HK-2 (cell line): ENCODE results near the gene INPP5E.

Source experiments
- DNase-seq: peaks from one replicate; pipeline ENCODE4 v3.0.0-alpha.2; 2018; ENCODE audit not compliant: unreplicated experiment

INPP5E gene

GRCh38 chr9:136403915-136404800, 35.5 kb downstream of the INPP5E start:
- no peak for DNase-seq

DNA sequence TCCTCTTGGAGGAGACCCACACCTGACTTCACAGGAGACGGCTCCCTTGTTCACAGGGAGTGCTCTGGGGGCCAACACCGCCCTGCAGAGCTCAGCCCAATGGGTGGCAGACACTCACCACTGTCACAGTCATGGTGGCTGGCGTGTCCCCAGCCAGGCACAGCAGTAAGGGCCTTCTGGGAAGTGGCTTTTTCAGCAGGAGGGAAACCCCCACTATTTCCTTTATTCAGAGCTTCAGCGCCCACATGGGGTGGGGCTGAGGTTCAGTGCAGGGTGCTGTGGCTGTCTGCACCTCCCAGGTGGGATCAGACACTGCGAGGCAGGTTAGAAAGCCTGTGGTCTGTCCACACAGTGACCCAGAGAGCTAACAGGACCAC, 36.1 kb downstream of the INPP5E start:
- no peak for DNase-seq

DNA sequence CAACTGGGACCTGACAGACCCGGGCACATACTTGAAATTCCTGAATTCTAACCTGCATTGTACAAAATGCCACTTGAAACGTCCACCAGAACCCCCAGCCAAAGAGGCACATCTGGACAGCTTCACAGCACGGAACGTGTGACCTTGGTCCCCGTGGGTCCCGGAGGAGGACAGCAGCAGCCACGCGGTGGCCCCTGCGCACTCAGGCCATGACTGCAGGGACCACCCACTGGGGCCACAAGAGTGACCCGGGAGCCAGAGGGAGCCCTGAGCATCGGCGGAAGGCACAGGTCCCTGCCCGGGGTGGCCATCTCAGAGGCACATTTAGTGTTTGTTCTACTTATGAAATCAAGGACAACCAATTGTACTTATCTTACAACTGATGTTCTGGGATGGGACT, 37.6 kb downstream of the INPP5E start:
- DNase-seq = no peak

DNA sequence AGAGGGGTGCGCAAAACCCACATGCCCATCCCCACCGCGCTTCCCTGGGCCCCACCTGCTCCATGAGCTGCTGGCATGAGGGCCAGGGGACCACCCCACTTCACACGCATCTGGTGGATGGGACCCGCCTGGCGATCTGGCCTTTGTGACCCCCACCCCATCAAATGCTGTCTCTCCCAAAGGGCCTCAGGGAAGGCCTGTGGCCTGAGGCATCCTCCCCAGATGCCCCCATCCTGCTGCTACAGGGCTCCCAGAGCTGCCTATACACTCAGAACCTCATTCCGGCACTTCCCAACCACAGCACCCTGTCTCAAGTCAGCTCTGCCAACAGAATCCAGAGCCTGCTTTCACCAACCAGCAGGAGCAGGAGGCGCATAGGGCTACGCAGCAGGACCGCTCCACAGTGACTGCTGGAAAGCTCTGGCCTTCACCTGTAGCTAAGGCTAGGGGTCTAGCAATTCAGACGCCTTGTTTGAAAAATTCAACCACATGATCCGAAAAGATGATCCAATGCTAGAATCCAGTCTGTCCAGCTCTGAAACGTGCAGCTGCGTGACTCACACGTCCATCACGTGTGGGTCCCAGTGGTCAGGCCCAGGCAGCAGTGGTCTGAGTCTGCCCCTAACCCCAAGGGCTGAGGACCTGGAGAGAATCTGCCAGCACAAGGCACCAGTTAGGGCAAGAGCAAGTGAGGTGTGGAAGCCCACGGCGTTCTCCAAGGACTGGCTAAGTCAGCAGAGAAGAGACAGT, 38.3 kb downstream of the INPP5E start:
- no peak for DNase-seq

GRCh38 chr9:136400038-136400834, 39.4 kb downstream of the INPP5E start, which contains the start of gene SNAPC4:
SNAPC4 (minus strand) TSS chr9:136400170; CDS start chr9:136398428, 1,742 bp downstream.
- peak; percentile 87 for DNase-seq

GRCh38 chr9:136399176-136400037, 40.2 kb downstream of the INPP5E start:
- DNase-seq = peak; percentile 42

DNA sequence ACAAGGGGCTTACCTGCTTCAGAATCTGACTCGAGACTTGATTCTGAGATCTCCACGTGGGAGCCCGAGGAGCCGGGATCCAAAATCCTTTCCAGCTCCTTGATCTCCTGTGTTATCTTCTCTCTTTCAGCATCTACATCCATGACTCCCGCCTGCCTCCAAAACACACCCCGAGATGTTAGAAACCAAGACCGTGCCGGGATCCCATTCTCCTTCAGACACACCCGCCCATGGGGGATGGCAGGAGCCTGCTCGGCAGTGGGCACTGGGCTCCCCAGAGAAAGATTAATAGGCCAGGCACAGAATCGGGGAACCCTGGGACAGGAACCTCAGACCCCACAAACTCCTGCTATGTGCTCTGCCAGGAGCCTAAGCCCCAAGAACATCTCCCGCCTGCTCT, 41.4 kb downstream of the INPP5E start:
- no peak for DNase-seq

- DNase-seq = no peak
These were observed 42.0 kb downstream of the INPP5E start for GRCh38 chr9:136397643-136398042.

GRCh38 chr9:136396219-136396515, 43.5 kb downstream of the INPP5E start:
- no peak for DNase-seq

DNA sequence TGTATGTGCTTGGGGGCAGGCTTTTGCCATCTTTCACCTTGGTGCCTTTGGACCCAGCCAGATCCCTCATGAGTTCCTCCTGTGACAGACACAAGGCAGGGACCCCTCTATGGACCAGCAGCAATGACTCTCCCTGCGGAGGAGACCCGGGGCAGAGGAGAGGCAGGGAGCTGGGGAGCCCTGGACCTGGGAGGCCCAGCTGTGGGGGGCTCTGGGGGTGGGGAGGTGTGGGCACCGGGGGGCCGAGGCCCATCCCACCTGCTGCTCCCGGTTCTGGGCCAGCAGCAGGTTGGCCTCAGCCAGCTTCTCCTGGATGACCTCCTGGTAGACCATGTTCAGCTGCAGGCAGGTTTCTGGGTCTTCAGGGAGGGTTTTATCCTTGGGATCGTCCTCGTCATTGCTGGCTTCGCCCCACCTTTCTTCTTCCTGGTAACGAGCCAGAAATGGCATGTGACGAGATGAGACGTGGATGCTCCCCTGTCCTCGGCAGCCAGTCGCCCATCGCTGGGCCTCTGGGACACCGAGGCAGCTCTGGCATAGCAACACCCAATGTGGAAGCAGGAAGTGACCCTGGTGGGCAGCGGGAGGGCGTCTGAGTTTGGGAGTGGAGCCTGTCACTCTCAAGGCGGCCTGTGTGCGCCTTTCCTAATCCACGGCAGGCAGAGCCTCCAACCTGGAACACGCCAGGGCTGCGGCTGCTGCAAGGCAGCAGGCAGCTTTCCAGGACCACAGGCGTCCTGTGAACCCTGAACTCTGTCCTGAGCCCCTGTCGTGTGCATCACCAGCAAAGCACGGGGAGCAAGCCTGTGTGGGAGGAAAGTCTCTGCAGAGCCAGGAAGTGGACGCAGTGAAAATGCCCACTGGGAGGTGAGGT, 44.1 kb downstream of the INPP5E start:
- no peak for DNase-seq

DNA sequence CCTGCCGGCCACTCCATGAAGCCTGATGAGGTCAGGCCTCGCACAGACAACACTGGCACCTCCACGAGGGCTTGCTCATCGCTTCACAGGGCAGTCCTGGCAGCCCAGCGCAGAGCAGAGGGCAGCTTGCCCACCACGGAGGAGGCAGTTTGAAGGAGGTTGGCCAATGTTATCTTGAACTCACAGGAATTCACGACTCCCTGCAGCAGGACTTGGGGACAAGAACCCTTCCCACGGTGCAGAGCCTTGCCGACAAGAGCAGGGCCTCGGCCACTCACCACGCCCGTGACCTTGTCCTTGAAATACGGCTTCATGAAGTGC, 44.7 kb downstream of the INPP5E start:
- DNase-seq = no peak

DNA sequence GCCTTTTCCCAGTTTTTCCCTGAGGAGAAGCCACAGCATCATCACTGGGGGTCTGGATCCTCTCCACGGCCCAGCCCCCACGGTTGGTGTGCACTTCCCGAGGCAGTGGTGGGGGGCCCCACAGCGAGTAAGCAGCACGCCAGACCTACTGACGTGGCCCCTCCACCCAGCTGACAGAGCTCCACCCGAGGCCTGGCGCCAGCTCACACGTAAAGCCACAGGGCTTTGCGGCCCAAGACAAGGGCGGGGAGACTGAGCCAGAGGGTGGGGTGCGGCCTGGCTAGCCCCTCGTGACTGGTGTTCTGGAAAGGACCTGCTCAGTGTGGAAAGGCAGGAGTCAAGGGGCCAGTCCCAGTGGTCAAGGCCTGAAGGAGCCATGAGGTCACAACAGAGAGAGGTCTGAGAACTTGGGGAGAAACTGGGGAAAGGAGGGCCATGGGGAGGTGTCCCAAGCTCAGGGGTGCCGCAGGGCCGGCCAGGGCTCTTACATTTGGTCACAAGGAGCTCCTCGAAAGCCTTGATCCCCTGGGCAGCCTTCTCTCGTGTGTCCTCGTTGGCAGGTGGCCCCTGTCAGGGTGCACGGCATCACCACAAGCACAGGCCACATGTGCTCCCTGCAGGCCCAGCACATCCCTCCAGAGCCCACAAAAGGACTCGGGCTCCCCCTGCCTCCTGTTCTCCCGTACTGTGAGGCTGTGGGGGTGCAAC, 45.2 kb downstream of the INPP5E start:
- no peak for DNase-seq

- no peak for DNase-seq
These were observed 46.1 kb downstream of the INPP5E start for GRCh38 chr9:136393531-136393930.

DNA sequence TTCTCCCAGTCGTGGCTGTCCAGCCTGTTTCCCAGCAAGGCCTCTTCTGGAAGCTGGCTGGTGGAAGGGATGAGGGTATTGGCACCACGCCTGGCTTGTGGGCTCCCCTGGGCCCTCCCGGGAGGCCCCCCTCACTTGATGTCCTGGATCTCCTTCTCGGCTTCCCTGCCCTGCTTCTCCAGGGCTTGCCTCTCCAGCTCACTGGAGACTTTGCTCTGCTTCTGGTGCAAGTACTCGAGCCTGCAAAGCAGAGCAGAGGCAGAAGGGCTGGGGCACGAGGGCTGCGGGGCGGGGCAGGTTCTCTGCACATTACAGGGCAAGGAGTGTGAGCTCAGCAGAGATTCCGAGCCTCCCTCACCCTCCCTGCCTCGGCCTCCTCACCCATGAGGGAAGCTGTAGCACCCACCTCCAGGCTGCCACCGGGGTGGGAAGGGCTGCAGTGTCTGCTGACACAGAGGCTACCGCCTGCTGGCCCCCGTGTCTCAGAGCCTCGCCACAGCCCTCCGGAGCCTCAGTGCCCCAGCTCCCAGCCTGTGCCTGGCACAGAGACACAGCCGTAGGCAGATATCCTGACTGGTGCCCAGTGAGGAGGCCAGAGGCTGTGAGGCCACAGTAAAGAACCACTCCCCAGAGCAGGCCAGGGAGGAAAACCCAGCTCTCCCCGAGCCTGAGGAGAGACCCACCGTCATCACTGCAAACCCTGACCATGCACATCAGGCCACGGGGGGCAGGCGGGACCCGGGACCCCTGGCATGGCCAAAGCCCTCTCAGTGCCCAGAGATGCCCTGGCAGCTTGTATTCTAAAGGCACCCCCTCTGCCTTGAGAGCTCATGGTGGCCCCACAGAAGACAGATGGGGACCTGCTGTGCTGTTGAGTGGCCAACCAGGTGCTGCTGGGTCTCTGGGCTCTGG, 46.9 kb downstream of the INPP5E start:
- DNase-seq = no peak

GRCh38 chr9:136391737-136392537, 47.7 kb downstream of the INPP5E start:
- no peak for DNase-seq

- DNase-seq = no peak
These were observed 50.2 kb downstream of the INPP5E start for GRCh38 chr9:136389396-136389795.

DNA sequence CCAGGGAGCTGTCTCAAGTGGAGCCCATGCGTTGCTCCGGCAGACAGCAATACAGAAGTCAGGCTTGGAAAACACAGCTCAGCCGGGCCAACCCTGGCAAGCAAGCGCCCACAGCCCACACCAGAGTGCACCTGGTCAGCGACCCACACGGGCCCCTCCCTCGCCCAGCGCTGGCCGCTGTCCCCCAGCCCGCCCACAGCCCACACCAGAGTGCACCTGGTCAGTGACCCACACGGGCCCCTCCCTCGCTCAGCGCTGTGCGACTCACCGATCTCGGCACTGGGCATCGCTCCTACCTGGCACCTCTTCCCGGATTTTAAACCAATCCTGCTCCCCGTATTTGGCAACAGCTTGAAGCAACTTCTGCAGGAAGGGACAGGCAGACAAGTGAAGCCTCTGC, 52.4 kb downstream of the INPP5E start:
- DNase-seq = no peak

DNA sequence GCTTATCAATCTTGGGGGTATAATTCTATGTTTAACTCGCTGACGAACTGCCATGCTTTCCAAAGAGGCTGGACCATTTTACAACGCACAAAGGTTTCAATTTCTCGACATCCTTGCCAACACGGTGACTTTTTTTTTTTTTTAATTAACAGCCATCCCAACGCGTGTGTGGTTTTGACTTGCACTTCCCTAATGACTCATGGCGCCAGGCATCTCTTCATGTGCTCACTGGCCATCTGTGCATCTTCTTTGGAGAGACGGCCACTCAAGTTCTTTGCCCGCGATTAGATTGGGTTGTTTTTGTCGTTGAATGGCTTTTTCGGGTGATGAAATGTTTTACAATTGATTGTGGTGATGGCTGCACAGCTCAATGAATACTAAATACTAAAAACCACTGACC, 53.6 kb downstream of the INPP5E start:
- DNase-seq = no peak
